HEK293T (cell line): ENCODE measurements around the gene ATG4A.

Source experiments
- BHLHE40 ChIP-seq: fragments of 450-650 bp; IDR thresholded peaks from 2 replicates; pipeline ENCODE4 v1.6.1; 2016; ENCODE audit warnings: mild to moderate bottlenecking, moderate library complexity, borderline replicate concordance
- CTBP1 ChIP-seq: fragments of 450-650 bp; IDR thresholded peaks from 2 replicates; pipeline ENCODE4 v1.6.1; 2016; ENCODE audit warnings: borderline replicate concordance
- ELF4 ChIP-seq: fragments of 450-650 bp; IDR thresholded peaks from 2 replicates; pipeline ENCODE4 v1.6.1; 2017; ENCODE audit warnings: antibody characterized with exemption
- FOXA1 ChIP-seq: fragments of 450-650 bp; IDR thresholded peaks from 2 replicates; pipeline ENCODE4 v1.6.1; 2016; ENCODE audit warnings: mild to moderate bottlenecking
- FOXK2 ChIP-seq: fragments of 450-650 bp; IDR thresholded peaks from 2 replicates; pipeline ENCODE4 v1.6.1; 2016; ENCODE audit warnings: mild to moderate bottlenecking
- FOXM1 ChIP-seq: fragments of 450-650 bp; IDR thresholded peaks from 2 replicates; pipeline ENCODE4 v1.6.1; 2017; ENCODE audit warnings: mild to moderate bottlenecking, borderline replicate concordance
- HDGF ChIP-seq: fragments of 450-650 bp; IDR thresholded peaks from 2 replicates; pipeline ENCODE4 v1.6.1; 2017; ENCODE audit warnings: antibody characterized with exemption, borderline replicate concordance
- LEF1 ChIP-seq: fragments of 450-650 bp; IDR thresholded peaks from 2 replicates; pipeline ENCODE4 v1.6.1; 2017; ENCODE audit warnings: mild to moderate bottlenecking, borderline replicate concordance
- NFRKB ChIP-seq: fragments of 450-650 bp; IDR thresholded peaks from 2 replicates; pipeline ENCODE4 v1.6.1; 2016; ENCODE audit warnings: mild to moderate bottlenecking, moderate library complexity
- SP1 ChIP-seq: fragments of 450-650 bp; IDR thresholded peaks from 2 replicates; pipeline ENCODE4 v1.6.1; 2017
- SUZ12 ChIP-seq: fragments of 450-650 bp; IDR thresholded peaks from 2 replicates; pipeline ENCODE4 v1.6.1; 2016; ENCODE audit warnings: mild to moderate bottlenecking
- TARDBP ChIP-seq: fragments of 450-650 bp; IDR thresholded peaks from 2 replicates; pipeline ENCODE4 v1.6.1; 2016
- ZNF384 ChIP-seq: fragments of 450-650 bp; IDR thresholded peaks from 2 replicates; pipeline ENCODE4 v1.6.1; 2016
- TF ChIP-seq, protein P1 (sequence below): fragments of 450-650 bp; IDR thresholded peaks from 2 replicates; pipeline ENCODE4 v1.6.1; 2016

DNA sequence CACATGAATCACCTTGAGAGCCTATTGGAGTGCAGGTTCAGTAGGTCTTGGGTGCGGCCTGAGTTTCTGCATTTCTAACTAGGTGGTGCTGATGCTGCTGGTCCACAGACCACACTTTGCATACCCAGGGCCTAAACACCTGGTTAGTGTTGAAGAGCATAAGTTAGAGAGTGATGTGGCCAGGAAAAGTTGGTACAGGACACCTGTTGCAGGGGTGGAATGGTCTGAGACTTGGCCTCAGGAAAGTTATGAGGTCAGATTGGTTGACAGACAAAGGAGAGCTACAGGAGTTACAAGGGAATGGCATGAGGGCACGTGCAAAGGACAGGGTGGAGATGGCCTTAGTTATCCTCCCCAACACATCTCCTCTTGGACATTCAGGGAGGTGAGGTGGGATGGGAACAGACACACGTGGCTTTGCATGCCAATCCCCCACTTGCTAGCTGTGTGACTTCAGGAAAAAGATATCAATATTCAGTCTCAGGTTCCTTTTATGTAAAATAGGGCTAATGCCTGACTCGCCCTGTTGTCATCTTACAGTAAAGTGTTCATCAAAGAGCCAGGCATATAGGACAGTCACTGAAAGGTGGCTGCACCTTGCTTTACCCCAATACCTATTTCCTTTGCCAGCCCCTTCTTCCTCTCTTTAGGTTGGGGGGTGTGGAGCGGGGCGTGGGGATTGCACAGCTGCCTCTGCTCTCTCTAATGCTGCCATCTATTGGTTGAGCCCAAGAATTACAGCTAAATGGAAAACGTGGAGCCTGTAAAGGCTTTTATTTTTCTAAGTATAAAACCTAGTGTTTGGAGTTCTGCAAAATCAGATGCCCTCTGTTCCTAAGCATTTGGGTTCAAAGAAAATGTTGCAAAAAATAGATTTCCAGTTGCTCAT, 47.5 kb downstream of the ATG4A start:
- TF ChIP-seq FOXM1 (no peak), SUZ12 (no peak), ZNF384 (no peak), LEF1 (no peak), CTBP1 (no peak), SP1 (no peak), BHLHE40 (no peak), ELF4 (no peak), FOXA1 (no peak), FOXK2 (no peak), TARDBP (no peak), HDGF (no peak), NFRKB (no peak)
- TF ChIP-seq, protein P1, sequence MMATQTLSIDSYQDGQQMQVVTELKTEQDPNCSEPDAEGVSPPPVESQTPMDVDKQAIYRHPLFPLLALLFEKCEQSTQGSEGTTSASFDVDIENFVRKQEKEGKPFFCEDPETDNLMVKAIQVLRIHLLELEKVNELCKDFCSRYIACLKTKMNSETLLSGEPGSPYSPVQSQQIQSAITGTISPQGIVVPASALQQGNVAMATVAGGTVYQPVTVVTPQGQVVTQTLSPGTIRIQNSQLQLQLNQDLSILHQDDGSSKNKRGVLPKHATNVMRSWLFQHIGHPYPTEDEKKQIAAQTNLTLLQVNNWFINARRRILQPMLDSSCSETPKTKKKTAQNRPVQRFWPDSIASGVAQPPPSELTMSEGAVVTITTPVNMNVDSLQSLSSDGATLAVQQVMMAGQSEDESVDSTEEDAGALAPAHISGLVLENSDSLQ: no peak
